GM12874 (cell line): ENCODE data around the gene TRIM2.
A peak's percentile ranks its signal among the peaks of the same experiment; 100 is the strongest.

Source experiments
- TF ChIP-seq, protein P1 (sequence below): IDR thresholded peaks from 2 replicates; pipeline ENCODE4 v1.5.1; 2011; ENCODE audit warnings: low read depth, mild to moderate bottlenecking, control low read depth, low read length, moderate library complexity; ENCODE audit not compliant: insufficient read depth

Gene TRIM2

GRCh38 chr4:153224474-153224873 is 20.2 kb downstream of the TRIM2 start:
- TF ChIP-seq, protein P1, sequence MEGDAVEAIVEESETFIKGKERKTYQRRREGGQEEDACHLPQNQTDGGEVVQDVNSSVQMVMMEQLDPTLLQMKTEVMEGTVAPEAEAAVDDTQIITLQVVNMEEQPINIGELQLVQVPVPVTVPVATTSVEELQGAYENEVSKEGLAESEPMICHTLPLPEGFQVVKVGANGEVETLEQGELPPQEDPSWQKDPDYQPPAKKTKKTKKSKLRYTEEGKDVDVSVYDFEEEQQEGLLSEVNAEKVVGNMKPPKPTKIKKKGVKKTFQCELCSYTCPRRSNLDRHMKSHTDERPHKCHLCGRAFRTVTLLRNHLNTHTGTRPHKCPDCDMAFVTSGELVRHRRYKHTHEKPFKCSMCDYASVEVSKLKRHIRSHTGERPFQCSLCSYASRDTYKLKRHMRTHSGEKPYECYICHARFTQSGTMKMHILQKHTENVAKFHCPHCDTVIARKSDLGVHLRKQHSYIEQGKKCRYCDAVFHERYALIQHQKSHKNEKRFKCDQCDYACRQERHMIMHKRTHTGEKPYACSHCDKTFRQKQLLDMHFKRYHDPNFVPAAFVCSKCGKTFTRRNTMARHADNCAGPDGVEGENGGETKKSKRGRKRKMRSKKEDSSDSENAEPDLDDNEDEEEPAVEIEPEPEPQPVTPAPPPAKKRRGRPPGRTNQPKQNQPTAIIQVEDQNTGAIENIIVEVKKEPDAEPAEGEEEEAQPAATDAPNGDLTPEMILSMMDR, result no peak

- TF ChIP-seq, protein P1, result no peak
Observed at GRCh38 chr4:153227469-153228075, 23.3 kb downstream of the TRIM2 start.

- TF ChIP-seq, protein P1, result no peak
Observed at GRCh38 chr4:153228512-153229140, 24.4 kb downstream of the TRIM2 start.

DNA sequence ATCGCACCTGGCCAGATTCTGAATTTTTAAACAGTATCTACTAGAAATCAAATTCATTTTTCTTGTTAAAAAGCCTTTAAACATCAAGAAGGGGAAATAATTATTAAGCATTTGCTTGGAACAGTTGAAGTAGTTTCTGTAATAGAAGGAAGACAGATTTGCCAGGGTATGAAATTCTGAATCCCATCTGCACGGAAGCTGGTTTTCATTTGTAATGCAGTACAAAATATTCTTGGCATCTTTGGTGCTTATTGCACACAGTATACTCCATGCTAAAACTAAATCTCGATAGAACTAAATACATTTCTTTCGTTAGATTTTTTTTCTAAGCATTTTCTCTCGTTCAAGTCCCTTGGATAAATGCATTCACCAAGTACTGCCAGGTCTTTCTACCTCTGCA is 25.3 kb downstream of the TRIM2 start:
- TF ChIP-seq, protein P1, result no peak

DNA sequence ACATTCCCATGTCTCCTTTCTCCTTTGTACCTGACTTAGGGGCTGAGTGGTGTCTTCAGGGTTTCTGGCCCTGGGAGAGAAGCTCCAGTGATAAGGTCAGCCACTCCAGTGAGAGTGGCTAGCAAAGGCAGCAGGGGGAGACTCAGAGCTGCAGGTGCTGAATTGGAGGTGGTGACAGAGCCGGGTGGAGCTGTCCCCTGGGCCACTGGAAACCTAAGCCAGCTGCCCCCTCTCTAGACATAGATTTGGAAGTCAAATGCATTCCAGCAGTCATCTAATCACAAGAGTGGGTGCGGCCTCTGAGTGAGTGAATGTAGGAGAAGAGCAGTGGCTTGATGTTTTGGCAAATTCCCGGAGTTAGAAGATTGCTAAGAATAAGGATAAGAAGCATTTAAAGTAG is 28.5 kb downstream of the TRIM2 start:
- TF ChIP-seq, protein P1, result 0 out of 2 replicates have a peak, but pooled peaks have one; percentile 19

- TF ChIP-seq, protein P1, result no peak
Observed at GRCh38 chr4:153233761-153234371, 29.6 kb downstream of the TRIM2 start.

DNA sequence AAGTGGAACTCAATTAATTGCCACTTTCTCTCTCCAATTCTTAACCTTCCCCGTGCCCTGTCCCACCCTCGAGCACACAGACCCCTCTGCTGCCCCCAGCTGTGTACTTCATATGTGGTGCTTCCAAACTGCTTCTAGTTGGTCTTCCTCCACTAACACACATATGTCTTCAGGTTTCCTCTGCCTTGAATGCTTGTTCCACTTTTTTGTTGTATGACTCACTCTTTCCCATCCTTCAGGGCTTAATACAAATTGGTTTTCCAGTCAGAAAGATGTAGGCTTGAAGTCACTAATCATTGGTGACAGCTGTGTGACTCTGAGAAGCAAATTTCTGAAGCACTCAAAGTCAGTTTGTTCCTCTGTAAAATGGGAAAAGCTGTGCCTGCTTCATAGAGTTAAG is 30.6 kb downstream of the TRIM2 start:
- TF ChIP-seq, protein P1, result no peak
